HFFc6 (cell line): Measurements from ENCODE around the gene OR2T27. TPM values are rescaled to one million over a fixed set of nuclear protein-coding genes. Genes with fewer than 3 reads are reported as not detected.
A peak's percentile ranks its signal among the peaks of the same experiment; 100 is the strongest.
"Not testable (repeated sequence)": the region's sequence is repeated elsewhere in the genome, so short reads cannot be mapped to it uniquely, and the experiment has no call there.

ENCODE experiments used
- DNase-seq: peaks from one replicate; pipeline ENCODE4 v3.0.0-alpha.2; 2018
- H3K27ac Mint-ChIP-seq: 2 replicates; pipeline ENCODE4 v1.8.0; 2020; ENCODE audit warnings: mild to moderate bottlenecking, mixed read lengths
- H3K27me3 Mint-ChIP-seq: 2 replicates; pipeline ENCODE4 v1.8.0; 2021; ENCODE audit warnings: mild to moderate bottlenecking, moderate library complexity, mixed read lengths; ENCODE audit not compliant: insufficient read depth
- H3K36me3 Mint-ChIP-seq: 2 replicates; pipeline ENCODE4 v1.8.0; 2021; ENCODE audit warnings: low read depth, mixed read lengths
- H3K4me1 Mint-ChIP-seq: 2 replicates; pipeline ENCODE4 v1.8.0; 2020; ENCODE audit warnings: low read depth, mixed read lengths
- H3K4me3 Mint-ChIP-seq: 2 replicates; pipeline ENCODE4 v1.8.0; 2020; ENCODE audit warnings: mild to moderate bottlenecking, moderate library complexity, mixed read lengths
- H3K9me3 Mint-ChIP-seq: 2 replicates; pipeline ENCODE4 v1.8.0; 2020; ENCODE audit warnings: mild to moderate bottlenecking, mixed read lengths
- total RNA-seq, 6 experiments: library from RNA; stranded (reverse); fragmentation: NEBNext Ultra II Directional; extraction: Animal tissue kit (Norgen Biotek cat#: 25700); gene quantifications; 2 replicates in 1 of 6; 3 replicates in 5 of 6; pipeline ENCODE4 v1.2.3, GENCODE V29; 2021
- TF ChIP-seq, protein P1 (sequence below): fragments of 200-600 bp; sonication (generic); IDR thresholded peaks from 2 replicates; pipeline ENCODE4 v1.5.0; 2021; ENCODE audit warnings: antibody characterized with exemption, mild to moderate bottlenecking

The OR2T27 gene
- total RNA-seq, 6 experiments from 2014 or later, result not detected

DNA sequence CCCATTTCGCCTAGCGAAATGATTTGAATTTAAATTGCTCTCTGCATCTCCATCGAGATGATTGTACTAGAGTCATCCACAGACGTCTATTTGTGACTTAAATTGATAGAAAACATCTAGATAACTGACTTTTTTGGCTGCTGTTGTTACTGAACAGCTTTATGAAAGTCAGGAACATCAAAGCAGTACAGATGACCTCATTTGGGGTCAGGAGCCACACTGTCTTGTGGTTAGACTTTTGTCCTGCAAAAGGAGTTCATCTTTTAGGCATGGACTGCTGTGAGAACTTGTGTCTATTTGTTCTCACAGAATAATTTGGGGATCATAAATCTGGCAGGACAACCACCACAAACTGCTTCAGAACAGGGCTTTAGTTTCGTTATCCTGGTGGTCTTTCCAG lies 15.7 kb downstream of the OR2T27 start:
- H3K36me3 Mint-ChIP-seq, H3K4me1 Mint-ChIP-seq, H3K9me3 Mint-ChIP-seq, DNase-seq, H3K4me3 Mint-ChIP-seq, H3K27ac Mint-ChIP-seq, H3K27me3 Mint-ChIP-seq: not testable (repeated sequence)

DNA sequence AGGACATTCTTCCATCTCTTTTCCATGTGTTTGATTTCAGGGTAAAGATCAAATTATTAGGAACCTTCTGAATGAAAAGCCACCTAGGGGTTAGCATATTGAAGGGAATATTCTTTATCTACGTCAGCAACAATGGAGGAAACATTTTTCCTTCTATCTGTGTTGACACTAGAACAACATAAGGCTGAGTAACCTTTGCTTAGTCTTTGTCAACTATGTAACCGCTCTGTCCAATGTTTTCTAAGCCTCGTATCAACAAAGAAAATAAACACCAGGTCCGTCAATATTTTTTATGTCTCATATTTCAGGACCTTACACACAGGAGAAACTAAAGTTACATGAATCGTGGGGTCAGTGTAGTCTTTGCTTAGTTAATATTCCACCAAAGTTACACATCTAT lies 18.7 kb downstream of the OR2T27 start:
- DNase-seq, H3K4me3 Mint-ChIP-seq, H3K9me3 Mint-ChIP-seq, H3K4me1 Mint-ChIP-seq, H3K27me3 Mint-ChIP-seq, H3K36me3 Mint-ChIP-seq, H3K27ac Mint-ChIP-seq: not testable (repeated sequence)

DNA sequence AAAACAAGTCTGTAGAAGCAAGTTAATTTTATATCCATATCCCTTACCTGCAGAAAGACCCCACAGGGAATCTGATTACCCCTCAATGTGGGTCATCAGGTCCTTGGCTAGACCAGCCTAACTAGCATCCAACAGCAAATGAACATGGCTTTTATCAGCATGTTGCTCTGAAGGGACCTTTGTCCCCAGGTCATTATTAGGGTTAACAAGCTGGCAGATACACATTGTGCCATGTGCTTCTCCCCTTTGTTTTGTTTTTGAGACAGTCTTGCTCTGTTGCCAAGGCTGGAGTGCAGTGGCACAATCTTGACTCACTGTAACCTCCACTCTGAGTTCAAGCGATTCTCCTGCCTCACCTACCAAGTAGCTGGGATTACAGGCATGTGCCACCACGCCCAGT lies 20.3 kb downstream of the OR2T27 start, which contains the start of gene OR2T11:
OR2T11 (minus strand) TSS at position 101 of the 400 bp plus-strand sequence. CDS start 7,963 bp downstream, outside the sequence.
- H3K9me3 Mint-ChIP-seq, H3K4me1 Mint-ChIP-seq: not testable (repeated sequence)

DNA sequence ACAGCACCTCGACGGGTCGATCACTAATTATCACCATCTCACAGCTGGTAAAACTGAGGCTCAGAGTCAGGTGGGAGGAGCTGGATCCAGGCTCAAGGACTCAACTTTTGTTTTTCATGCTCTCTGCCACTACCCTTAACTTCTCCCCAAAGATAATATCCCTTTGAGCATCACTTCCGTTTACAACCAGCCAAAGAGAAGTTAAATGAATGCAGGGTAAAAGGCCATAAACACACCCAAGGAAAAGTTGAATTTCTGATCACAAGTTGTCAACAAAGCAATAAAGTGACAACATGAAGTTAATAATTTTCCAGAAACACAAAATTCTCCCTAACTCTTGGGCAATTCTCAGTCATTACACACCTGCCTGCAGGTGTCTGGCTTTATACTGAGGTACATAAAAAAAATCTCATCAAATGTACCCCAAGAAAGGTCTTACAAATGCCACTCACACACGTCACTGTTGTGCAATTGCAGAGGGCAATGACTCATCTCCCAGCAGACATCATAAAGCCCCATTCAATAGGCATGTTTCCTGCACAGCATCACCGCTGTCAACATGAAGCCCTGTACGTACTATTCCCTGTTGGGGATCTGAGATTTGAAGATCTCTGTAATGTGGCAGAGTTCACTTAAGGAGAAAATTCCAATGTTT lies 23.8 kb downstream of the OR2T27 start:
- Mint-ChIP-seq H3K4me1 (no peaks in the 10 kb centered on the region), H3K27ac (no peak overlapping the region), H3K4me3 (no peak overlapping the region), H3K9me3 (no peaks in the 10 kb centered on the region), H3K27me3 (no peaks in the 10 kb centered on the region), H3K36me3 (no peaks in the 10 kb centered on the region)
- TF ChIP-seq, protein P1, sequence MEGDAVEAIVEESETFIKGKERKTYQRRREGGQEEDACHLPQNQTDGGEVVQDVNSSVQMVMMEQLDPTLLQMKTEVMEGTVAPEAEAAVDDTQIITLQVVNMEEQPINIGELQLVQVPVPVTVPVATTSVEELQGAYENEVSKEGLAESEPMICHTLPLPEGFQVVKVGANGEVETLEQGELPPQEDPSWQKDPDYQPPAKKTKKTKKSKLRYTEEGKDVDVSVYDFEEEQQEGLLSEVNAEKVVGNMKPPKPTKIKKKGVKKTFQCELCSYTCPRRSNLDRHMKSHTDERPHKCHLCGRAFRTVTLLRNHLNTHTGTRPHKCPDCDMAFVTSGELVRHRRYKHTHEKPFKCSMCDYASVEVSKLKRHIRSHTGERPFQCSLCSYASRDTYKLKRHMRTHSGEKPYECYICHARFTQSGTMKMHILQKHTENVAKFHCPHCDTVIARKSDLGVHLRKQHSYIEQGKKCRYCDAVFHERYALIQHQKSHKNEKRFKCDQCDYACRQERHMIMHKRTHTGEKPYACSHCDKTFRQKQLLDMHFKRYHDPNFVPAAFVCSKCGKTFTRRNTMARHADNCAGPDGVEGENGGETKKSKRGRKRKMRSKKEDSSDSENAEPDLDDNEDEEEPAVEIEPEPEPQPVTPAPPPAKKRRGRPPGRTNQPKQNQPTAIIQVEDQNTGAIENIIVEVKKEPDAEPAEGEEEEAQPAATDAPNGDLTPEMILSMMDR, result no peak
- no peak for DNase-seq

More for the DNA sequence above, 20.3 kb downstream of the OR2T27 start, which contains the start of gene OR2T11:
- not testable (repeated sequence) for H3K36me3 Mint-ChIP-seq, H3K27ac Mint-ChIP-seq, DNase-seq, H3K4me3 Mint-ChIP-seq, H3K27me3 Mint-ChIP-seq

DNA sequence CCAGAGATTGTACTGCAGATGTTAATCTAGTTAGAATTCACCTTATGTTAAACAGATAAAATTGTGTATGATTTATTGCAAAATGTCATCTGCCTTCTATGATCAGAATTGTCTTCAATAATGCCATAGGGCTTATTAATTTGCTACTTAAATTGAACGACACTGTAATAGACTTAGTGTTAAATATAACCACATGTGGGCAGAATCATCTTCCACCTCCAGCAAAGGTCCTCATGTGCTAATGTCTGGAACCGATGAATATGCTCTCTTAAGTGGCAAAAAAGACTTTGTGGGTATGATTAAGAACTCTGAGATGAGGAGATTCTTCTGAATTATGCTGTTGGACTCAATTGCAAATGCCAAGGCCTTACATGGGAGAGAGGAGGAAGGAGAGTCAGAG lies 24.8 kb downstream of the OR2T27 start:
- H3K9me3 Mint-ChIP-seq, result no peaks in the 10 kb centered on the region
- H3K4me3 Mint-ChIP-seq, result no peak overlapping the region
- H3K36me3 Mint-ChIP-seq, result no peaks in the 10 kb centered on the region
- no peaks in the 10 kb centered on the region for H3K4me1 Mint-ChIP-seq
- no peaks in the 10 kb centered on the region for H3K27me3 Mint-ChIP-seq
- DNase-seq, result no peak
- TF ChIP-seq, protein P1, result no peak
- no peak overlapping the region for H3K27ac Mint-ChIP-seq

DNA sequence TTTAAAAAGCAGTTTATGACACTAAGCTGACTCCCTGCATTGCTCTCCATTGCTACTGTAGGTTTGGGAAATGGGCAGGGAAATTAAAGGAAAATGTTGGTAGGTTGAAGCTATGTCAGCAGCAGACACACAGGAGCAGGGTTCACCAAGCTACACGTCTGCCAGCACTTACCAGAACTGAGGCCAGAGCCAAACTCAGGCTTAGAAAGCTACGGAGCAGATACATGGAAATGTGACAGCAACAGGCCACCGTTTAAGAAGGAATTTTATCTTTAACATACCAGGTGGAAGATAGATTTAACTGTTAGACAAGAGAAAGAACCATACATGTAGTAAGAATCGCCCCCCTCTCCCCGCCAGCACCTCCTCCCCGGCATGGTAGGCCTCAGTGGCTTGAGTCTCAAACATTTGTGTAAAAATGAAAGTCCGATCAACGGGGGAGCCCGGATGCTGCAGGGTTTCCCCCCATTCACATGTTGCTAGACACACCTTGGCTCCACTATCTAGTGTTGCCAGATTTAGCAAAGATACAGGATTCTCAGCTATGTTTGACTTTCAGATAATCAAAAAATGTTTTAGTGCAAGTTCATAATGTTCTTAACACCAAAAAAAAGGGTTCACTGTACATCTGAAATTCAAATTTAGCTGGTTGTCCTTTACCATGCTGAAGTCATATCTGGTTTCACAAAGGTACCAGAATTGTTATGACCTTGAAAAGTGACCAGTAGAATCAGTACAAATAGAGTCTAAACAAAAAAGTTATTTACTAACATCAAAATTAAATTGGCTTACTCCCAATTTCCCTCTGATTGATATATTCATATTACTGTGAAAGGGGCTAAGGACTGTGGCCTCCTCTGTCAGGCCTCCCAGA lies 27.1 kb downstream of the OR2T27 start:
- H3K27me3 Mint-ChIP-seq, result no peaks in the 10 kb centered on the region

More for the DNA sequence above, 27.1 kb downstream of the OR2T27 start:
- Mint-ChIP-seq H3K27ac (no peak overlapping the region), H3K4me3 (peak overlapping the region; percentile 32; the same call in 1 of the 2 replicates), H3K36me3 (no peaks in the 10 kb centered on the region), H3K9me3 (no peaks in the 10 kb centered on the region), H3K4me1 (no peaks in the 10 kb centered on the region)
- DNase-seq, result no peak
- TF ChIP-seq, protein P1, result no peak
